Activated naive CD8-positive, alpha-beta T cell treated with anti-CD3 and anti-CD28 coated beads for 36 hours (primary cell): Measurements from ENCODE around the gene LPO. TPM values are rescaled to one million over a fixed set of nuclear protein-coding genes. Genes with fewer than 3 reads are reported as not detected.

Experiments
- DNase-seq: peaks from one replicate; pipeline ENCODE4 v3.0.0; 2021
- H3K27ac Mint-ChIP-seq: one replicate; pipeline ENCODE4 v1.8.0; 2022; ENCODE audit warnings: mild to moderate bottlenecking, moderate library complexity, mixed read lengths
- H3K27me3 Mint-ChIP-seq: one replicate; pipeline ENCODE4 v1.8.0; 2022; ENCODE audit warnings: mild to moderate bottlenecking, mixed read lengths
- H3K36me3 Mint-ChIP-seq: one replicate; pipeline ENCODE4 v1.8.0; 2021; ENCODE audit warnings: mild to moderate bottlenecking, mixed read lengths
- H3K4me1 Mint-ChIP-seq: one replicate; pipeline ENCODE4 v1.8.0; 2021; ENCODE audit warnings: mixed read lengths
- H3K4me3 Mint-ChIP-seq: one replicate; pipeline ENCODE4 v1.8.0; 2022; ENCODE audit warnings: mild to moderate bottlenecking, moderate library complexity, mixed read lengths
- H3K9me3 Mint-ChIP-seq: one replicate; pipeline ENCODE4 v1.8.0; 2022; ENCODE audit warnings: mixed read lengths
- total RNA-seq, 2 experiments: library from RNA; stranded (reverse); gene quantifications; one replicate each; pipeline ENCODE4 v1.2.3, GENCODE V29; 2021

Gene LPO
- total RNA-seq, 2 experiments from 2014 or later = not detected

DNA sequence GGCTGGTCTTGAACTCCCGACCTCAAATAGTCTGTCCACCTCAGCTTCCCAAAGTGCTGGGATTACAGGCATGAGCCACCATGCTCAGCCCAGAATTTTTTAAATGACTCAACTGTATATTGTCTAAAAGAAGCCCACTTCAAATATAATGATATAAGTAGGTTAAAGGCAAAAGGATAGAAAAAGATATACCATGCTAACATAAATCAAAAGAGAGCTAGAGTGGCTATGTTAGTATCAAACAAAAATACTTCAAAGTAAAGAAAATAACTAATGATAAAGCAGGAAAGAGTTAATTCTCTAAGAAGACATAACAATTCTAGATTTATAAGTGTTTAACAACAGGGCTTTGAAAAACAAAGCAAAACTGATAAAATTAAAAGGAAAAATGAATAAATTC is 55.6 kb downstream of the LPO start:
- Mint-ChIP-seq H3K4me1 (no peaks in the 10 kb centered on the region), H3K27ac (no peak overlapping the region), H3K9me3 (peaks cover 1% of the 10 kb centered on the region), H3K4me3 (no peak overlapping the region), H3K36me3 (no peaks in the 10 kb centered on the region), H3K27me3 (peaks cover 16% of the 10 kb centered on the region)
- no peak for DNase-seq

DNA sequence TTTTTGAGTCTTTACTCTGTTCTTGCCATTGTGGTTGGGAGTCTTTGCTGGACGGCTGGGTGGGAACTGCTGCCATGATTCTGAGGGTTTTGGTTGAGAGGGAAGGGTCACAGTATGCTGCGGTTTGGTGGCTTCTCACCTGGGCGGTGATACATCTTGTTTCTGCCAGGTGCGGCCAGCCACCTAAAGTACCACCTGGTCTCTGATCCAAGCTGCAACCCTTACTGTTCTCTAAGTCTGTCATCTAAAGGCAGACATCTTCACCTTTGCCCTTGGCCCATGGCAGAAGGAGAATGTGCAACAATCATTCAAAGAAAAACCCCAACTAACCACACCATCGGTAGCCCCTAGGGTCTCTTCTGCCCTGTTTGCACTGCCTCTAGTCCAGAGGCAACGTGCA is 62.0 kb downstream of the LPO start:
- Mint-ChIP-seq H3K4me3 (no peak overlapping the region), H3K27me3 (no peaks in the 10 kb centered on the region), H3K36me3 (peaks cover 5% of the 10 kb centered on the region), H3K27ac (no peak overlapping the region), H3K9me3 (no peaks in the 10 kb centered on the region), H3K4me1 (peaks cover 4% of the 10 kb centered on the region)
- DNase-seq = no peak

GRCh38 chr17:58301504-58302150 is 63.2 kb downstream of the LPO start:
- Mint-ChIP-seq H3K36me3 (peaks cover 5% of the 10 kb centered on the region), H3K27me3 (no peaks in the 10 kb centered on the region), H3K27ac (no peak overlapping the region), H3K4me1 (peaks cover 4% of the 10 kb centered on the region), H3K4me3 (no peak overlapping the region), H3K9me3 (no peaks in the 10 kb centered on the region)
- DNase-seq = no peak

DNA sequence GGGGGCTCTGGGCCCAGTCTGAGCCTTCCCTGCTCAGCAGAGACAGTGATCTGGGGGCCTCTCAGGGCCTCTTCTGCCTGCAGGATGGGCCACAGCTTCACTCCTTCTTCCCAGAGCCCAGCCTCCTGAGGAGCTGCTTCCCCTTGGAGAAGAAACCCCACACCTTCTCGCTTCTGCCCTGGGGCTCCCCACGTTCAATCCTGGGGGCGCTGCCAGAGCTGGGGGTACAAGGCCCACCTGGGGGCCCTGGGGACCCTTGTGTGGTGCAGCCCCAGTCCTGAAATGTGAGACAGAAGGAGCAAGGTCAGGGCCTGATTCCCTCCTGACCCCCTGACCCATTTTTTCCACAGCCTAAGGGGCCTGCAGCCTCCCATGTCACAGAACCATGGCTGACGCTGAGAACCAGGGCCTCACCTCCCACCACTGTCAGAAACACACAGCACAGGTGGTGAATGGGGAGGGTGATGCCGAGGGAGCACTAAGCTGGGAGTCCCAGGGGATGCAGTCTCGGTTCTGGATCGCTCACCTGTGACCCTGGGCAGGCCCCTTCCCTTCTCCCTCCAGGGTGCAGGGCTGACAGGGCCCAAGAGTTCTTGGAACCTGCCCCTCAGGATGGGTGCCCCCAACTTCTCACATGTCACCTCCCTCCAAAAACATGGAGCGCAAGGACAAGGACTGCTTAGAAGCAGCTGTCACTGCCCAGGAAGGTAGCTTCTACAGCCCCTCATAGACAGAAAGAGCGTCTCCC is 64.0 kb downstream of the LPO start:
- no peaks in the 10 kb centered on the region for H3K9me3 Mint-ChIP-seq
- DNase-seq = no peak
- no peak overlapping the region for H3K27ac Mint-ChIP-seq
- no peak overlapping the region for H3K4me3 Mint-ChIP-seq
- H3K27me3 Mint-ChIP-seq = no peaks in the 10 kb centered on the region
- peaks cover 4% of the 10 kb centered on the region for H3K4me1 Mint-ChIP-seq
- peaks cover 5% of the 10 kb centered on the region for H3K36me3 Mint-ChIP-seq

GRCh38 chr17:58302919-58303585 is 64.7 kb downstream of the LPO start:
- no peak for DNase-seq
- Mint-ChIP-seq H3K9me3 (no peaks in the 10 kb centered on the region), H3K36me3 (peaks cover 5% of the 10 kb centered on the region)

GRCh38 chr17:58303971-58304749 is 65.8 kb downstream of the LPO start:
- Mint-ChIP-seq H3K36me3 (peaks cover 5% of the 10 kb centered on the region), H3K4me1 (peaks cover 4% of the 10 kb centered on the region), H3K4me3 (no peak overlapping the region), H3K27me3 (no peaks in the 10 kb centered on the region), H3K27ac (no peak overlapping the region), H3K9me3 (no peaks in the 10 kb centered on the region)
- DNase-seq = peak; percentile 65

More at GRCh38 chr17:58302919-58303585, 64.7 kb downstream of the LPO start:
- Mint-ChIP-seq H3K4me3 (no peak overlapping the region), H3K4me1 (peaks cover 4% of the 10 kb centered on the region), H3K27ac (no peak overlapping the region), H3K27me3 (no peaks in the 10 kb centered on the region)

DNA sequence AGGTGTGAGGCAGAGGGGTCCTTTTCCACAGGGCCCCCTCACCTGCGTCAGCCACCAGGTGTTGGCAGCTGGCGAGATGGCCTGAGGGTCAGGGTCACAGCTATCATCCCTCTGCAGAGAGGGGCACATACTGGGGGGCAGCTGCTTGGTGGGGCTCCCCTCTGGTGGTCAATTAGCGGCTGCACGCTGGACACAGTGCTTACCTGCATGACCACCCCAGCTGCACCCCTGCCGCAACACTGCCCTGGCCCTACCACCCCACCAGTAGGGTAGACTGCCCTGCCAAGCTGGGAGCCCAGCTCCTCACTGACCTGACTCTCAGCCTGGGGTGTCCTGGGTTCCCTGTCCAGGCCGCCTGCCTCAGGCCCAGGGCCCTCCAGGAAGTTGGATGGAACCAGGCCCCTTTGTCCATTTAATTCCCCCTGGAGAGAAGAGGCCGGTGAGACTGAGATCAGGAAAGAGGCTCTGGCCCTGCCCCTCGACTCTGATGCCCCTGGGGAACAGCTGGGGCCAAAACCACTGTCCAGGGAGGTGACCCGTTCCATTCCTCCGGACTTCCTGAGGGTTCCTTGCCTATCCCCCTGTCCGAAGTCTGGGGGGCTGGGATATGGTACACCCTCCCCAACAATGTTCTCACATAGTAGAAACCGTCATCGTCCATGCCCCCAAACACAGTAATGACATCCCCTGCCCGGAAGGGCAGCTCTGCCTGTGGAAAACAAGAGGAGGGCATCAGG is 66.5 kb downstream of the LPO start:
- peaks cover 4% of the 10 kb centered on the region for H3K4me1 Mint-ChIP-seq
- H3K27ac Mint-ChIP-seq = no peak overlapping the region
- peaks cover 5% of the 10 kb centered on the region for H3K36me3 Mint-ChIP-seq
- no peak overlapping the region for H3K4me3 Mint-ChIP-seq
- DNase-seq = no peak
- H3K27me3 Mint-ChIP-seq = no peaks in the 10 kb centered on the region
- no peaks in the 10 kb centered on the region for H3K9me3 Mint-ChIP-seq

DNA sequence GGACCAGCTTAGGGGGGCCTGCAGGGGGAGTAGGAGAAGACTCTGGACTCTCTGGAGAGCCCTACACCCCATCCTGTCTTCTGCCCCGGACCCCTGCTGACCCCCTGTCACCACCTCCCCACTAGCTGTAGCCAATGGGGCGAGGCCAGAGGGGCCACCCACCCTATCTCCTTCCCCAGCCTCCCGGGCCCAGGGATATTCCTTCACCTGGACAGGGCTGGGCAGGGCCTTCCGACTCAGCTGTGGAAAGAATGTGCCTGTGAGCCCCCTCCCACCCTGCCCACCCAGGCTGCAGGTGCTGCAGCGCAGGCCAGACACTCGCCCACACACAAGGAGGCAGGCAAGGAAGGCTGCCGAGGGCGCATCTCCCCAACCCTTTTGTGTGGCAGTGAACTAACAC is 67.2 kb downstream of the LPO start:
- Mint-ChIP-seq H3K4me3 (no peak overlapping the region), H3K27me3 (no peaks in the 10 kb centered on the region)

GRCh38 chr17:58306131-58306951 is 68.0 kb downstream of the LPO start:
- Mint-ChIP-seq H3K9me3 (no peaks in the 10 kb centered on the region), H3K4me1 (peaks cover 4% of the 10 kb centered on the region), H3K4me3 (no peak overlapping the region), H3K27ac (no peak overlapping the region), H3K36me3 (peaks cover 5% of the 10 kb centered on the region), H3K27me3 (no peaks in the 10 kb centered on the region)
- DNase-seq = no peak

More for the DNA sequence above, 67.2 kb downstream of the LPO start:
- DNase-seq = no peak
- no peak overlapping the region for H3K27ac Mint-ChIP-seq
- peaks cover 4% of the 10 kb centered on the region for H3K4me1 Mint-ChIP-seq
- no peaks in the 10 kb centered on the region for H3K9me3 Mint-ChIP-seq
- H3K36me3 Mint-ChIP-seq = peaks cover 5% of the 10 kb centered on the region

GRCh38 chr17:58307468-58308172 is 69.2 kb downstream of the LPO start:
- no peak for DNase-seq
- no peak overlapping the region for H3K4me3 Mint-ChIP-seq
- H3K9me3 Mint-ChIP-seq = no peaks in the 10 kb centered on the region
- H3K36me3 Mint-ChIP-seq = peaks cover 5% of the 10 kb centered on the region
- H3K4me1 Mint-ChIP-seq = peaks cover 4% of the 10 kb centered on the region
- no peaks in the 10 kb centered on the region for H3K27me3 Mint-ChIP-seq
- H3K27ac Mint-ChIP-seq = no peak overlapping the region

DNA sequence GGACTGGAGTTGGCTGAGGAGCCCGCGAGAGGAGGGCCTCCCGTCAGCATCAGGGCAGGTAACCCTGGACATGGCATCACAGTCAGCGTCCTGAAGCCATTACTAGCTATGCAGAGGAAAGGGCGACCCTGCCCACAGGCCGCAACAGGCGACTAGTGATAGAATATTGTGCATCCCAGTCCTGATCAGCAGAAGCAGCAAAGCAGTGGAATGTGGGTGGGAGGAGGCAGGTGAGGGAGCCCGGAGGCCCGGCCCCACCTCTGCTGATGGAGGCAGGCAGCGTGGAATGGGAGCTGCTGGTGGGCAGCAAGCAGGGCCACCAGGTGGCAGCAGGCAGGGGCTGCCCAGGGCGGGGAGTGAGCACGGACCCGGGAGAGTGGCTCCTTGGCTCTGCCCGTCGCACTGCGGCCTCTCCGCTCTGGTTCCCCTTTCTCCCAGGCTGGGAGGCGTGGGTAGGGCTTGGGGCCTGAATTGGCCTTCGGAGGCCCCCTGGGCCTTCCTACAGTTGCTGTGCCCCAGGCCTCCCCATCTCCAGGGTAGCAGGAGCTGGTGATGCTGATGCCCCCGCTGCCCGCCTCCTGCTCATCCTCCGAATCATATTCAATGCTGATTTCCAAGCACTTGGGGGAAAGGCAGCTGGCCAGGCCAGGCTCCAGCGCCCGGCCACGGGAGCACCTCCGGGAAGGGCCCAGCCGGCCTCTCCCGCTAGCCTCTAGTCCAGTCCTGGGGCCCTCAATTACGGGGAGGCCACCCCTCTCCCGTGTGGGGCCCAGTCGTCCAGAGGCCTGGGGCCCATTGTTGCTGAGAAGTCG is 70.0 kb downstream of the LPO start:
- Mint-ChIP-seq H3K9me3 (no peaks in the 10 kb centered on the region), H3K27me3 (no peaks in the 10 kb centered on the region), H3K36me3 (peaks cover 2% of the 10 kb centered on the region), H3K27ac (no peak overlapping the region), H3K4me1 (peaks cover 4% of the 10 kb centered on the region), H3K4me3 (no peak overlapping the region)
- DNase-seq = no peak

- no peaks in the 10 kb centered on the region for H3K9me3 Mint-ChIP-seq
- no peaks in the 10 kb centered on the region for H3K27me3 Mint-ChIP-seq
- no peak overlapping the region for H3K27ac Mint-ChIP-seq
- peaks cover under 1% of the 10 kb centered on the region for H3K36me3 Mint-ChIP-seq
- no peak overlapping the region for H3K4me3 Mint-ChIP-seq
- no peak for DNase-seq
- H3K4me1 Mint-ChIP-seq = peaks cover 2% of the 10 kb centered on the region
Observed at GRCh38 chr17:58308985-58309917, 70.9 kb downstream of the LPO start.
